ENCODE data around the gene CIP2A. TPM values are rescaled to one million over a fixed set of nuclear protein-coding genes. Genes with fewer than 3 reads are reported as not detected.

Gene CIP2A
- total and polyA plus RNA-seq, 2 of the 13 experiments (the other 11 are each of a cell fraction or from before 2014, with no cell fraction given) = 7.8 to 36.9 TPM

DNA sequence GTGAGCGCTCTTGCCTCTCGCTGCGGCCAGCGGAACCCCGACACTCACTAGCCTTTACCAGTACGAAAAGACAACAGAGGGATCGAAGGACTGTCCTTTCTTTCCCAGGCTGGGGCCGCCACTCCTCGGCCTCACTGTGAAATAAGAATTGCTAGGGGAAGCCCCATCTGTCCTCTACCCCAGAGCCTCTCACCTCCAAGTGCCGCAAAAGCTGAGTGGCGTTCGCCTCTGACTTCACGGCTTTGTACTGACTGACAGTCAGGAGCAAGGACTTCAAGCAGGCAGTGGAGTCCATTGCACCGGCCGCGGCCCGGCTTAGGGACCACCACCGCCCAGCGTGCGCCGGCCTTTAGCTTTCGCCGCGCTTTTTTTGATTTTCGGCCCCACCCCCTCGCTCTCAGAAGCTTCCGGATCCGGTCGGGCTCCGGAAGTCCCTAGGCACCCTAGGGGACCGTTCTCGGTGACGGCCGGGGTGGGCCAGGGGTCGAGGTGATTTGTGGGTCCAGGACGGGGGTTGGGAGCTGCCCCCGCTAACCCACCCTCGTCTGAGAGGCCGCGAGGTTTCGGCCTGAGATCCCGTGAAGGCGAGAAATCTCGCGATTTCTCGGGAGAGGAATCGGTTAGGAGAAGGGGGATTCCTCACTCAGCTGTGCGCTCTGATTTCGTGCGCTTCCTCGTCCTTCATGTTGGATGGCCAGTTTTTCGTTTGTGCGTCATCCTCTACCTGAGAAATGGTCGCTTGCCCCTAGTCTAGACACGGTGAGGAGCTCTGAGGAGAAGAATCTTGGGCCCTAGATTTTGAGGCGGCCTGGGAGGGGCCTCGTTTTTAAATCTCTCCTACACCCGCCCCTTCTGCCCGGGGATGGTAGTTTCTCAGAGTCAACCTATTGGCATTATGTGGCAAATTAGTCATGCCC is at the start of gene CIP2A, which contains the start of gene DZIP3 (continued):
- TF ChIP-seq AFF4 (CRISPR knock-in tag; IDR thresholded peaks at IDR 0.05) = no peak
- TF ChIP-seq ZNF230 (CRISPR knock-in tag; IDR thresholded peaks at IDR 0.05) = peak; percentile 81; the same call in 1 of the 2 replicates
- peak; percentile 37 for TF ChIP-seq AGO2 (optimal IDR thresholded peaks at IDR 0.05; ENCODE audit: low read depth, low read length)
- no peak; the same call in 1 of the 2 replicates for TF ChIP-seq SATB2 (CRISPR knock-in tag; IDR thresholded peaks at IDR 0.05)
- peak; percentile 40; the same call in 1 of the 2 replicates for TF ChIP-seq ZNF343 (CRISPR knock-in tag; IDR thresholded peaks at IDR 0.05)
- peak; percentile 70 for TF ChIP-seq IKZF5 (CRISPR knock-in tag; IDR thresholded peaks at IDR 0.05)
- 0 out of 2 replicates have a peak, but pooled peaks have one; percentile 20 for TF ChIP-seq ZSCAN20 (CRISPR knock-in tag; IDR thresholded peaks at IDR 0.05; ENCODE audit: borderline replicate concordance)
- peak; percentile 46; the same call in 1 of the 2 replicates for TF ChIP-seq ZNF354B (CRISPR knock-in tag; IDR thresholded peaks at IDR 0.05)
- TF ChIP-seq, protein P1, sequence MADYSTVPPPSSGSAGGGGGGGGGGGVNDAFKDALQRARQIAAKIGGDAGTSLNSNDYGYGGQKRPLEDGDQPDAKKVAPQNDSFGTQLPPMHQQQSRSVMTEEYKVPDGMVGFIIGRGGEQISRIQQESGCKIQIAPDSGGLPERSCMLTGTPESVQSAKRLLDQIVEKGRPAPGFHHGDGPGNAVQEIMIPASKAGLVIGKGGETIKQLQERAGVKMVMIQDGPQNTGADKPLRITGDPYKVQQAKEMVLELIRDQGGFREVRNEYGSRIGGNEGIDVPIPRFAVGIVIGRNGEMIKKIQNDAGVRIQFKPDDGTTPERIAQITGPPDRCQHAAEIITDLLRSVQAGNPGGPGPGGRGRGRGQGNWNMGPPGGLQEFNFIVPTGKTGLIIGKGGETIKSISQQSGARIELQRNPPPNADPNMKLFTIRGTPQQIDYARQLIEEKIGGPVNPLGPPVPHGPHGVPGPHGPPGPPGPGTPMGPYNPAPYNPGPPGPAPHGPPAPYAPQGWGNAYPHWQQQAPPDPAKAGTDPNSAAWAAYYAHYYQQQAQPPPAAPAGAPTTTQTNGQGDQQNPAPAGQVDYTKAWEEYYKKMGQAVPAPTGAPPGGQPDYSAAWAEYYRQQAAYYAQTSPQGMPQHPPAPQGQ (CRISPR knock-in tag; IDR thresholded peaks at IDR 0.05; ENCODE audit: borderline replicate concordance) = no peak
- no peak for TF ChIP-seq MAFG (CRISPR knock-in tag; IDR thresholded peaks at IDR 0.05)
- TF ChIP-seq DMTF1 (CRISPR knock-in tag; IDR thresholded peaks at IDR 0.05) = no peak
- TF ChIP-seq MYPOP (CRISPR knock-in tag; IDR thresholded peaks at IDR 0.05) = peak; percentile 55; the same call in 1 of the 2 replicates
- TF ChIP-seq, protein P2, sequence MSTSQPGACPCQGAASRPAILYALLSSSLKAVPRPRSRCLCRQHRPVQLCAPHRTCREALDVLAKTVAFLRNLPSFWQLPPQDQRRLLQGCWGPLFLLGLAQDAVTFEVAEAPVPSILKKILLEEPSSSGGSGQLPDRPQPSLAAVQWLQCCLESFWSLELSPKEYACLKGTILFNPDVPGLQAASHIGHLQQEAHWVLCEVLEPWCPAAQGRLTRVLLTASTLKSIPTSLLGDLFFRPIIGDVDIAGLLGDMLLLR (CRISPR knock-in tag; IDR thresholded peaks at IDR 0.05) = peak; percentile 42; the same call in 1 of the 2 replicates
- no peak for TF ChIP-seq PAWR (CRISPR knock-in tag; IDR thresholded peaks at IDR 0.05; ENCODE audit: borderline replicate concordance)
- TF ChIP-seq PCBP1 (IDR thresholded peaks at IDR 0.05; ENCODE audit: borderline replicate concordance, low read depth, low read length) = 0 out of 2 replicates have a peak, but pooled peaks have one; percentile 56
- TF ChIP-seq SP2 (CRISPR knock-in tag; IDR thresholded peaks at IDR 0.05) = peak; percentile 74
